Progenitor cell of endocrine pancreas (in vitro differentiated cells): ENCODE results near the gene KCNC2. TPM values are rescaled to one million over a fixed set of nuclear protein-coding genes. Genes with fewer than 3 reads are reported as not detected.

Source experiments
- DNase-seq: peaks from one replicate; pipeline ENCODE4 v3.0.0; 2021; ENCODE audit warnings: low spot score; ENCODE audit not compliant: unreplicated experiment
- H3K27ac Mint-ChIP-seq: 2 replicates; pipeline ENCODE4 v1.8.0; 2021; ENCODE audit warnings: mild to moderate bottlenecking, moderate library complexity, mixed read lengths
- H3K27me3 Mint-ChIP-seq: 2 replicates; pipeline ENCODE4 v1.8.0; 2021; ENCODE audit warnings: mixed read lengths
- H3K36me3 Mint-ChIP-seq: 2 replicates; pipeline ENCODE4 v1.8.0; 2022; ENCODE audit warnings: mixed read lengths; ENCODE audit not compliant: insufficient read depth
- H3K4me1 Mint-ChIP-seq: 2 replicates; pipeline ENCODE4 v1.8.0; 2021; ENCODE audit warnings: low read depth, mixed read lengths
- H3K4me3 Mint-ChIP-seq: 2 replicates; pipeline ENCODE4 v1.8.0; 2021; ENCODE audit warnings: low read depth, mild to moderate bottlenecking, moderate library complexity, mixed read lengths
- H3K9me3 Mint-ChIP-seq: 2 replicates; pipeline ENCODE4 v1.8.0; 2021; ENCODE audit warnings: low read depth, mixed read lengths
- CTCF ChIP-seq: fragments of 200-600 bp; sonication (generic); IDR thresholded peaks from one replicate; pipeline ENCODE4 v1.5.0; 2021; ENCODE audit warnings: antibody characterized with exemption, mild to moderate bottlenecking; ENCODE audit not compliant: unreplicated experiment
- total RNA-seq: library from RNA; stranded (reverse); gene quantifications from 2 replicates; pipeline ENCODE4 v1.2.1, GENCODE V29; 2021

The KCNC2 gene
- total RNA-seq, 1 donor from 2014 or later = not detected

- DNase-seq = no peak
- Mint-ChIP-seq H3K27me3 (no peaks in the 10 kb centered on the region), H3K9me3 (no peaks in the 10 kb centered on the region), H3K4me1 (no peaks in the 10 kb centered on the region), H3K36me3 (no peaks in the 10 kb centered on the region), H3K4me3 (no peak overlapping the region), H3K27ac (no peak overlapping the region)
- no peak for TF ChIP-seq CTCF
Measured at GRCh38 chr12:75086091-75087038, 123.3 kb downstream of the KCNC2 start.

DNA sequence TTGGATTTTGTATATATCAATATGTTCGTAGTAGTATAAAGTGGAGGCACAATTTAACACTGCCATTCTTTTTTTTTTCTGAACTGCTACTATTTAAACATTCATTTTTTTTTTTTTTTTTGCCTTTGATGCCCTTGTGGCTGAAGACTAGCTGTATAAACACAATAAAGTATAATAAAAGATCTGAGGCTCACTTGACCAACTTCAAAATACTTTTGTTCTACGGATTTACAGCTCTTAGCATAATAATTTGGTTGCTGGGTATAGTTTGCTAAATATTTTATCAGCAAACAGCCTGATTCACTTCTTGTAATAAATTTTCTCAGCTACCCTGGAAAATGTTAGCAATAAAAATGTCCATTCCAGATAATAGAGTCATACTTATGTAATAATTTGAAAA, 128.3 kb downstream of the KCNC2 start:
- DNase-seq = no peak
- Mint-ChIP-seq H3K27me3 (no peaks in the 10 kb centered on the region), H3K27ac (no peak overlapping the region), H3K36me3 (no peaks in the 10 kb centered on the region), H3K4me1 (no peaks in the 10 kb centered on the region), H3K9me3 (no peaks in the 10 kb centered on the region), H3K4me3 (no peak overlapping the region)
- no peak for TF ChIP-seq CTCF

DNA sequence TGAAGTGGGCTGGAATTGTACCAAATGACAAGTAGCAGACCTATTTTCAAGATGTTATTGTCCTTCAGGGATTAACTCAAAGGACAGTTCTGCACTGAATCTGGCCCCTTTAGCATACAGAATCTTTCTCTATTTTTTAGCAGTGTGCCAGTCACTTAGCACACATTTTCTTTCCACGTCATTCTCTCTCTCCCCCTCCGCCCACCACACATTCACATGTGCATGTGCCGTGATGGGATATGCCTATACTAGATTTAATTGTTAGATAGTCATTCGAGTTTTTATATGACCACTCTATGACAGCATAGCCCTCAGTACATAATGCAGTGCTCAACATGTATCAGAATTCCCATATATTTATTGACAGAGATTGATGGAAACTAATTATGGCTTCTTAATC, 129.1 kb downstream of the KCNC2 start:
- H3K27me3 Mint-ChIP-seq = no peaks in the 10 kb centered on the region
- H3K4me3 Mint-ChIP-seq = no peak overlapping the region
- TF ChIP-seq CTCF = no peak
- DNase-seq = no peak
- no peaks in the 10 kb centered on the region for H3K9me3 Mint-ChIP-seq
- no peak overlapping the region for H3K27ac Mint-ChIP-seq
- H3K36me3 Mint-ChIP-seq = no peaks in the 10 kb centered on the region
- H3K4me1 Mint-ChIP-seq = no peaks in the 10 kb centered on the region

DNA sequence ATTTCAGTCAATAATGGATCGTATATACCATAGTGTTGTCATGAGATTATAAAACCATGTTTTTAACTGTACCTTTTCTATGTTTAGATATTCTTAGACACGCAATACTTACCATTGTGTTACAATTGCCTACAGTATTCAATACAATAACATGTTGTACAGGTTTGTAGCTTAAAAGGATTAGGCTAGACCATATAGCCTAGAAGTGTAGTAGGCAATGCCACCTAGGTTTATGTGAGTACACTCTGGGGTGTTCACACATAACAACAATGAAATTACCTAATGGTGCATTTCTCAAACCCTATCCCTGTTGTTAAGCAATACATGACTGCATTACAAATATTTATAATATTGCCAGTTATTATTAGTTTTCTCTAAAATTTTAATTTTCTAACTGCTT, 144.2 kb downstream of the KCNC2 start:
- Mint-ChIP-seq H3K27ac (no peak overlapping the region), H3K4me1 (no peaks in the 10 kb centered on the region), H3K9me3 (no peaks in the 10 kb centered on the region), H3K27me3 (peaks cover 6% of the 10 kb centered on the region), H3K4me3 (no peak overlapping the region), H3K36me3 (no peaks in the 10 kb centered on the region)
- no peak for TF ChIP-seq CTCF
- no peak for DNase-seq

DNA sequence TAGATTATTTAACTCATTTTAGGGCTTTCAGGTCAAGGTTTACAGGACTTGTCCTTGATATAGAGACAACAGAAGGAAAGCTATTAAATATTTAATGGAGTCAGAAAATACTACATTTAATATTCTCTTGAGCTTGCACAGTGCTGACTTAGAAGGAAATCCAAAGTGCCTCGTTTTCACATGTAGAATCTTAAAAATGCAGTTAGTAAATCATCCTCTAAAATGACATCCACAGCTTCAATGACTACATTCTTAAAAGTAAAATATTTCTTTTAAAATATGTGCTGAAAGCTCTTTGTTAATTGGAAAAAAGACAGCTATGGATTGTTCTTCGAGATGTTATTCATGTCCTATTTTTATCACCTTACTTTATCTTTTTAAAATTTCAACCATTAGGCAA, 146.9 kb downstream of the KCNC2 start:
- Mint-ChIP-seq H3K4me3 (no peak overlapping the region), H3K36me3 (no peaks in the 10 kb centered on the region), H3K4me1 (no peaks in the 10 kb centered on the region), H3K9me3 (no peaks in the 10 kb centered on the region), H3K27me3 (no peaks in the 10 kb centered on the region), H3K27ac (no peak overlapping the region)
- TF ChIP-seq CTCF = no peak
- DNase-seq = no peak
